Measurements from ENCODE around the gene LRRC2. TPM values are rescaled to one million over a fixed set of nuclear protein-coding genes. Genes with fewer than 3 reads are reported as not detected.
"Not testable (repeated sequence)": the region's sequence is repeated elsewhere in the genome, so short reads cannot be mapped to it uniquely, and the experiment has no call there.

Gene LRRC2
- total and polyA plus RNA-seq, 2 experiments from 2014 or later: 0.60 to 4.4 TPM

DNA sequence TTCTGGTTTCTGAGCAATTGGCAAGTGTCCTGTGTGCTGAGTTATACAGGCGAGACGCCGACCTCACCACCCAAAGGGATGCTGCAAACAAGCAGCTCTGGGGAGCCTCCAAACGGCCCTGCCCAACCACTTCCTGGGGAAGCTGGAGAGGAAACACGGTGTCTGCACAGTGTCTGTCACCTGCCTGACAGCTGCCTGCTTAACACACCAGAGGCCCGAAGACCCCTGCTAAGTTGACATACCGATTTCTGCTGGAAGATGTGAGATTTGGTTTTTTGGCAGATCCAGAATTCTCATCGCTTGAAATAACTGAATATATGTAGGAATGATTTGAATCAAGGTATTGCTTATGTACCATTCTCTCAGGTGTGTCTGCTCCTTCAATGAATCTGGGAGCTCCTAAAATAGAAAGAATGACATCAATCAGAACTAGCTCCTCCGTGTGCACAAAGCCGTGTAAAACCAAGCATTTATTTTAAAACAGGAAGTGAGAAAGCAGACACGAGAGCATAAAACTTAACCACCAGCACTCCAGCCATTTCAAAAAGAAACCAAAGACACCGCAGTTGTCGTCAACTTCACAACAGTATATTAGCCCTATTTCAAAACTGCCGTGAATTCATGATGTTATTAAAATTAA lies 27.2 kb downstream of the LRRC2 start:
- DNase-seq (ENCODE audit: low spot score): no peak
- Histone ChIP-seq H3K4me2 (peak overlapping the region; percentile 14), H3K9me2 (replicated peaks; ENCODE audit: insufficient read depth) (no peaks in the 10 kb centered on the region)

DNA sequence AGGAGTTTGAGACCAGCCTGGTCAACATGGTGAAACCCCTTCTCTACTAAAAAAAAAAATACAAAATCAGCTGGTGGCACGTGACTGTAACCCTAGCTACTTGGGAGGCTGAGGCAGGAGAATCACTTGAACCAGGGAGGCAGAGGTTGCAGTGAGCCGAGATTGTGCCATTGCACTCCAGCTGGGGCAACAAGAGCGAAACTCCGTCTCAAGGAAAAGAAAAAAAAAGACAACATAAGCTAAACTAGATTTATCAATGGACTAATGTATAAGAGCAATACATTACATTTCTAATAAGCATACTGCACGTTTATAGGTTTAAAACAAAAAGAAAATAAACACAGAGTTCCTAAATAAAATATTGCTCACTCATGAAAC lies 27.7 kb downstream of the LRRC2 start:
- H2AFZ ChIP-seq; H3K27ac ChIP-seq; H3K27me3 ChIP-seq; H4K20me1 ChIP-seq (ENCODE audit: insufficient read depth, poor library complexity, severe bottlenecking); DNase-seq (ENCODE audit: low spot score); H3K36me3 ChIP-seq (replicated peaks; ENCODE audit: insufficient read depth, low read depth); H3K9me2 ChIP-seq (replicated peaks; ENCODE audit: insufficient read depth); H3K79me2 ChIP-seq; H3K9me3 ChIP-seq (ENCODE audit: low read depth); H3K4me1 ChIP-seq (ENCODE audit: insufficient read depth); H3K4me3 ChIP-seq: not testable (repeated sequence)
- WGBS (ENCODE audit: low lambda C conversion rate, missing lambda C conversion rate): 74% methylated on average over 5 of the region's 5 CpGs
- H3K4me2 ChIP-seq: peak overlapping the region; percentile 14

More for the DNA sequence above, 27.2 kb downstream of the LRRC2 start:
- Histone ChIP-seq H3K36me3 (replicated peaks; ENCODE audit: insufficient read depth, low read depth) (no peaks in the 10 kb centered on the region), H3K79me2 (no peaks in the 10 kb centered on the region), H3K4me1 (ENCODE audit: insufficient read depth) (no peaks in the 10 kb centered on the region), H2AFZ (no peak overlapping the region), H3K4me3 (no peak overlapping the region), H3K27me3 (no peaks in the 10 kb centered on the region), H3K27ac (no peak overlapping the region), H3K9me3 (ENCODE audit: low read depth) (no peaks in the 10 kb centered on the region), H4K20me1 (ENCODE audit: insufficient read depth, poor library complexity, severe bottlenecking) (no peaks in the 10 kb centered on the region)
- TF ChIP-seq EZH2 (IDR thresholded peaks at IDR 0.05; ENCODE audit: borderline replicate concordance) (no peak), EZH2phosphoT487 (IDR thresholded peaks at IDR 0.05; ENCODE audit: low read depth, severe bottlenecking, unreplicated experiment) (no peak)
- TF ChIP-seq, protein P1, sequence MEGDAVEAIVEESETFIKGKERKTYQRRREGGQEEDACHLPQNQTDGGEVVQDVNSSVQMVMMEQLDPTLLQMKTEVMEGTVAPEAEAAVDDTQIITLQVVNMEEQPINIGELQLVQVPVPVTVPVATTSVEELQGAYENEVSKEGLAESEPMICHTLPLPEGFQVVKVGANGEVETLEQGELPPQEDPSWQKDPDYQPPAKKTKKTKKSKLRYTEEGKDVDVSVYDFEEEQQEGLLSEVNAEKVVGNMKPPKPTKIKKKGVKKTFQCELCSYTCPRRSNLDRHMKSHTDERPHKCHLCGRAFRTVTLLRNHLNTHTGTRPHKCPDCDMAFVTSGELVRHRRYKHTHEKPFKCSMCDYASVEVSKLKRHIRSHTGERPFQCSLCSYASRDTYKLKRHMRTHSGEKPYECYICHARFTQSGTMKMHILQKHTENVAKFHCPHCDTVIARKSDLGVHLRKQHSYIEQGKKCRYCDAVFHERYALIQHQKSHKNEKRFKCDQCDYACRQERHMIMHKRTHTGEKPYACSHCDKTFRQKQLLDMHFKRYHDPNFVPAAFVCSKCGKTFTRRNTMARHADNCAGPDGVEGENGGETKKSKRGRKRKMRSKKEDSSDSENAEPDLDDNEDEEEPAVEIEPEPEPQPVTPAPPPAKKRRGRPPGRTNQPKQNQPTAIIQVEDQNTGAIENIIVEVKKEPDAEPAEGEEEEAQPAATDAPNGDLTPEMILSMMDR (IDR thresholded peaks at IDR 0.05; ENCODE audit: poor library complexity): no peak
- 43% methylated on average over 14 of the region's 14 CpGs for WGBS (ENCODE audit: low lambda C conversion rate, missing lambda C conversion rate)

DNA sequence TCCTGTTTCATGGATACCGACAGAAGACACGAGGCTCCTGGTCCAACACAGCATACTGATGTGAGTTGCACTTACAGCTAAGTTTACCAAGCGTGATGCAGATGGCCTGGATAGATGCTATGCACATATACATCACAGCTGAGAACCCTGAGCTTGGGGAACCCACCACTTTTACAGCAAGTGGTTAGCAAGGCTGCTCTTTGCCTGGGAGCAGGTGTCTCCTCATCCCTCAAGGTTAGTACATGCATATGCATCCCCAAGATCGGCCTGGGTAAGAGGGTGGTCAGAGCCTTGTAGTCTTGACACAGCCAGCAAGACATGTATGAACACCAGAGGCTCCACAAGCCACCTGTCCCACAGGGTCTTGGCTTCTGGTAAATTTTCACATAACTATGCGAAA lies 28.3 kb downstream of the LRRC2 start:
- H4K20me1 ChIP-seq (ENCODE audit: insufficient read depth, poor library complexity, severe bottlenecking): no peaks in the 10 kb centered on the region
- H3K4me1 ChIP-seq (ENCODE audit: insufficient read depth): no peaks in the 10 kb centered on the region
- no peaks in the 10 kb centered on the region for H3K27me3 ChIP-seq
- H3K4me2 ChIP-seq: no peak overlapping the region
- no peak for DNase-seq (ENCODE audit: low spot score)
- no peak overlapping the region for H2AFZ ChIP-seq
- no peaks in the 10 kb centered on the region for H3K9me3 ChIP-seq (ENCODE audit: low read depth)
- H3K36me3 ChIP-seq (replicated peaks; ENCODE audit: insufficient read depth, low read depth): no peaks in the 10 kb centered on the region
- H3K79me2 ChIP-seq: no peaks in the 10 kb centered on the region
- TF ChIP-seq EZH2phosphoT487 (IDR thresholded peaks at IDR 0.05; ENCODE audit: low read depth, severe bottlenecking, unreplicated experiment): no peak
- TF ChIP-seq, protein P1 (IDR thresholded peaks at IDR 0.05; ENCODE audit: poor library complexity): no peak
- TF ChIP-seq EZH2 (IDR thresholded peaks at IDR 0.05; ENCODE audit: borderline replicate concordance): no peak
- no peaks in the 10 kb centered on the region for H3K9me2 ChIP-seq (replicated peaks; ENCODE audit: insufficient read depth)
- WGBS (ENCODE audit: low lambda C conversion rate, missing lambda C conversion rate): 98% methylated on average over 5 of the region's 5 CpGs
- no peak overlapping the region for H3K4me3 ChIP-seq
- no peak overlapping the region for H3K27ac ChIP-seq

DNA sequence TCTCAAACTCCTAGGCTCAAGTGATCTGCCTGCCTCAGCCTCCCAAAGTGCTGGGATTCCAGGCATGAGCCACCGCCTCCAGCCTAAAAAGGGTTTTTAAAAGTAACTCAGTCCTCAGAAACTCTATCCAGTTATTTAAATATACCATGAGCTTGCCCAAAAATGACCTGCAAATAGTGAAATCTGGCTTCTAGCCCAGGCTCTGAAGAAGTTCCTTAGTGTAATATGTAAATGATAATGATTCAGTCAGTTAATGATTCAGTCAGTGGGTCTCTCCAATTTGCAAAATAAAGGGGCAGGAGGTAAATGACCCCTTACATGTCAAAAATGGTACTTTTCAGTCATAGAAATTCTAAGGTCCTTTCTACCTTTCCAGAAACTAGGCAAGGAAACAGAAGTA lies 28.8 kb downstream of the LRRC2 start:
- H3K27ac ChIP-seq: no peak overlapping the region
- no peaks in the 10 kb centered on the region for H3K4me1 ChIP-seq (ENCODE audit: insufficient read depth)
- no peaks in the 10 kb centered on the region for H3K27me3 ChIP-seq
- no peaks in the 10 kb centered on the region for H4K20me1 ChIP-seq (ENCODE audit: insufficient read depth, poor library complexity, severe bottlenecking)
- no peaks in the 10 kb centered on the region for H3K79me2 ChIP-seq
- 100% methylated on average over 1 of the region's 1 CpG for WGBS (ENCODE audit: low lambda C conversion rate, missing lambda C conversion rate)
- H3K4me2 ChIP-seq: no peak overlapping the region
- H3K9me3 ChIP-seq (ENCODE audit: low read depth): no peaks in the 10 kb centered on the region
- no peak overlapping the region for H3K4me3 ChIP-seq
- TF ChIP-seq EZH2phosphoT487 (IDR thresholded peaks at IDR 0.05; ENCODE audit: low read depth, severe bottlenecking, unreplicated experiment): no peak
- TF ChIP-seq EZH2 (IDR thresholded peaks at IDR 0.05; ENCODE audit: borderline replicate concordance): no peak
- TF ChIP-seq, protein P1 (IDR thresholded peaks at IDR 0.05; ENCODE audit: poor library complexity): no peak
- no peaks in the 10 kb centered on the region for H3K36me3 ChIP-seq (replicated peaks; ENCODE audit: insufficient read depth, low read depth)
- H2AFZ ChIP-seq: no peak overlapping the region
- DNase-seq (ENCODE audit: low spot score): no peak
- H3K9me2 ChIP-seq (replicated peaks; ENCODE audit: insufficient read depth): no peaks in the 10 kb centered on the region
